Hematopoietic multipotent progenitor cell treated with erythropoietin and hydrocortisone succinate and interleukin-3 and kit ligand, for 17 days (in vitro differentiated cells): ENCODE data around the gene DNAJC10.
"Not testable (repeated sequence)": the region's sequence is repeated elsewhere in the genome, so short reads cannot be mapped to it uniquely, and the experiment has no call there.

Experiments used
- DNase-seq: peaks from one replicate; pipeline ENCODE4 v3.0.0-alpha.2; 2015; ENCODE audit warnings: low spot score

DNAJC10 gene, protein sequence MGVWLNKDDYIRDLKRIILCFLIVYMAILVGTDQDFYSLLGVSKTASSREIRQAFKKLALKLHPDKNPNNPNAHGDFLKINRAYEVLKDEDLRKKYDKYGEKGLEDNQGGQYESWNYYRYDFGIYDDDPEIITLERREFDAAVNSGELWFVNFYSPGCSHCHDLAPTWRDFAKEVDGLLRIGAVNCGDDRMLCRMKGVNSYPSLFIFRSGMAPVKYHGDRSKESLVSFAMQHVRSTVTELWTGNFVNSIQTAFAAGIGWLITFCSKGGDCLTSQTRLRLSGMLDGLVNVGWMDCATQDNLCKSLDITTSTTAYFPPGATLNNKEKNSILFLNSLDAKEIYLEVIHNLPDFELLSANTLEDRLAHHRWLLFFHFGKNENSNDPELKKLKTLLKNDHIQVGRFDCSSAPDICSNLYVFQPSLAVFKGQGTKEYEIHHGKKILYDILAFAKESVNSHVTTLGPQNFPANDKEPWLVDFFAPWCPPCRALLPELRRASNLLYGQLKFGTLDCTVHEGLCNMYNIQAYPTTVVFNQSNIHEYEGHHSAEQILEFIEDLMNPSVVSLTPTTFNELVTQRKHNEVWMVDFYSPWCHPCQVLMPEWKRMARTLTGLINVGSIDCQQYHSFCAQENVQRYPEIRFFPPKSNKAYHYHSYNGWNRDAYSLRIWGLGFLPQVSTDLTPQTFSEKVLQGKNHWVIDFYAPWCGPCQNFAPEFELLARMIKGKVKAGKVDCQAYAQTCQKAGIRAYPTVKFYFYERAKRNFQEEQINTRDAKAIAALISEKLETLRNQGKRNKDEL

DNA sequence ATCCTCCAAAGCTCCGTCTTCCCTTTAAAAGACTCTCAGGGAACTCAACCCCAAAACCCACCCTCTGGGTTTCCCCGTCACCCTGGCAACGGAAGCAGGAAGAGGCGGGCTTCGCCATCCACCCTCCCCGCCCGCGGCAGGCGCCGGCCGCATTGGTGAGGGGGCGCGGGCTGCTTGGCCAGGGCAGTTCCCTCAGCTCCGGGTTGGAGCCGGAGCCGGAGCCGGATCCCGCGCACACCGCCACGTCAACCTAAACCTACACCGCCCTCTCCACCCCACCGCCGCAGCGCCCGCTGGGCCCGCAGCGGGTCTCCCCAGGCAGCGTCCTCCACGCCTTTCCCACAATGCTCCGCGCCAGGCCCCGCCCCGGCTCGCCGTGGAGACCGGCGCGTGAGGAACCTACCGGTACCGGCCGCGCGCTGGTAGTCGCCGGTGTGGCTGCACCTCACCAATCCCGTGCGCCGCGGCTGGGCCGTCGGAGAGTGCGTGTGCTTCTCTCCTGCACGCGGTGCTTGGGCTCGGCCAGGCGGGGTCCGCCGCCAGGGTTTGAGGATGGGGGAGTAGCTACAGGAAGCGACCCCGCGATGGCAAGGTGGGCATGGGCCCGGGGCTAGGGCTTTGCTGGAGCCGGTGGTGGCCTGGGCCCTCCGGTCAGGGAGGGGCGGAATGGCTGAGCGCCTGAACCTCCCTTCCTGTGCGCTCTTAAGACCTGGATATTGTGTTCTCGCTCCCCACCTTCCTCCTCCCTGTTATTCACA, at the start of gene DNAJC10:
DNAJC10 (plus strand) TSS at position 366 of the 758 bp plus-strand sequence. CDS start 1,830 bp downstream, outside the sequence.
- peak; percentile 79 for DNase-seq

DNA sequence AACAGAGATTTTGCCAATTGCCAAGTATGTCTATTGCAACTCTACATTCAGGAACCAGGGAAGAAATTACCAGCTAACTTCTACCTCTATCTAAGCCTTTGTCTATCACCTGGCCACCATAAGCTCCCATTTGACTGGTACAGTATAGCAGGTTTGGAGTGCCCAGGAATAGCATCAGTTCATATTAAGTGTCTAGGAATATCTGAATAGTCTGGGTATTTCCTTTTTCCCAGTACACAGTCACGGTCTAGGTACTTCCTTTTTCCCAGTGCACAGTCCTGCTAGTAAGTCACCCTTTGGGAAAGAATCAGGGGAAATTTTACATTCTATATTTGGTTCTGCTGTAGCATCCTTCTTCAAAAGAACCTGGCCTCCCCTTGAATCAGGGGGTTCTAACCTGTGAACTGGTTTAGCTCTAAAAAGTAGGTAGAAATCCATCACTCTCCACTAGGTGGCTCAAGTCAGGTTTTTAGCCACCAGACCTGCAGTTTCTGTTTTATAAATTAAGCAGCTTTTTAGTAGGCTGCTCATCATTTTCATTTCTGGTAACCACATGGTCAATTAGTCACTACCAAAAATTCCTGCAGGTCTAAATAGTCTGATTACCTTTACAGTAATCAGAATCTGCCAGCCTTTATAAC, 49.3 kb upstream of the DNAJC10 start:
- no peak for DNase-seq

DNA sequence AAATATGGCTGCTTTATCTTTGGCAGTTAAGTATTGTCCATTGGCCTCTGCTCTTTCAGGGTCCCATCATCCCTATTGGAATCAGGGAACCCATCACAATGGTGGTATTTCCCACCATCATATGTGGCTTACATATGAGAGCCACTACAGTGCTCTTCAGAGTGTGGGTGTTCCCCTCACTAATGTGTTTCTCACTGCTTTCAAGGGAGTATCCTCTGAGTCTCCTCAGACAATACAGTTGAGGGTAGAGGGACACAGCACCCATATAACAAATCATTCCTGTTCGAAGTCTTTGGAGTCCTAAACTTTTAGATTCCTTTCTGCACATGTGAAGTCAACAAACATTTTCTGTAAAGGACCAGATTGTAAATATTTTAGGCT, 48.8 kb upstream of the DNAJC10 start:
- DNase-seq, result no peak

DNA sequence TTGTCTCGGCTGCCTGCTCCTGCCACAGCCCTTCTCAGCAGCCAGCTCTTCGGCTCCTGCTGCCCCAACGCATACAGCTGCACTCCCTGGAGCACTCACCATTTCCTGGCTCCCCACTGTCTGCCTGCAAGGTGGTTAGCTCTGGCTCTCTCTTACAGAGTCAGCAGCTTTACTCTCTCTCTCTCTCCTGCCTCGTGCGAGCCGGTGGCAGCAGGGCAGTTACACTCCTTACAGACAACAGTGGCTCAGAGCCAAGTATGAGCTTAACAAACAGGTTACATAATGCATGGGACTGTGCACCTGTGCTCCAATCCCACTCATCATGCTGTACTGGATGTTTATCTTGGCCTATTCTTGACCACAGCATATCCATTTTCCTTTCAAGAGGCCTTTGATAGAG, 47.4 kb upstream of the DNAJC10 start:
- no peak for DNase-seq

DNA sequence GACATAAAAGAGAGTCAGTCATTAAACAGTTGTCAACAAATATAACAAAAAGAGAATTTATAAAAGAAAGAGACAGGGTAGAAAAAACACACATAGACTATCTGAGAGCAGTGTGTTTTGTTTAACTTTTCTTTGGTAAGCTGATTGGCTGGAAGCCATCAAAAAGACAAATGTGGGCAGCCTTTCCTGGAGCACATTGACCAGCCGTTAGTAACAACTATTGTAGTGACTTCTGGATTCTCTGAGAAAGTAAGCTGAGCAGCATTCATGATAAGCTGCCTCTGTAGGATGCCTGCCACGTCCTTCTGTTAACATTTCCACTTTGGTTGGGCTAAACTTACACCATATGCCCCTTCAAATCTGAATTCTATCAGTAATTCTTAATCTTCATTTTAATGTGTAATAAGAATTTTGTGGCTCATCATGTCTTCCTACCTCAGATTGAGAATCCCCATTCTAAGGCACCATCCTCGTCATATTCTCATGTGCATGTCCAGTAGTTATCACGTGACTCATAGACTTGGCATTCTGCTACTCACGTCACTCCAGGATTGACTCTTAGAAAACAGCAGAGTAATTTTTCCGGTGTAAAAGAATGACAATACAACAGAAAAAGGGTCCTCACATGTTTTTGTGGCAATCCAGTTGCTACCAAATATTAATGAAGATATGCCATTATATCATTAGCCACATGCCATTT, 43.4 kb upstream of the DNAJC10 start:
- DNase-seq, result no peak

DNA sequence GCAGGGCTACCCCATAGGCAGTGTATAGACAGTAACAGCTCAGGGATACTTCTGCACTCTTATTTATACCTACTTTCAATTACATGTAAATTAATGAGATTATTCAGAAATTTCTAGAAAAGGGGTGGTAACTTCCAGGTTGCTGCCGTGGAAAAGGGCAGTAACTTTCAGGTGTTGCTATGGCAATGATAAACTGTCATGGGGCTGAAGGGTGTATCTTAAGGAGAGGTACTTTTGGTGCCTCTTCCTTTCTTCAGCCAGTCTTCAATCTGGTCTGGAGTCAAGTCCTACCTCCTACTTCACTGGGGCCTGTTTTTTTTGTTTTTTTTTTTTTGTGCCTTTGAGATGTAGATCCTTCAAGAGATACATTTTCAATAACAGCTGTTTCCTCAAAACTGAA, 35.2 kb upstream of the DNAJC10 start:
- DNase-seq, result no peak

DNA sequence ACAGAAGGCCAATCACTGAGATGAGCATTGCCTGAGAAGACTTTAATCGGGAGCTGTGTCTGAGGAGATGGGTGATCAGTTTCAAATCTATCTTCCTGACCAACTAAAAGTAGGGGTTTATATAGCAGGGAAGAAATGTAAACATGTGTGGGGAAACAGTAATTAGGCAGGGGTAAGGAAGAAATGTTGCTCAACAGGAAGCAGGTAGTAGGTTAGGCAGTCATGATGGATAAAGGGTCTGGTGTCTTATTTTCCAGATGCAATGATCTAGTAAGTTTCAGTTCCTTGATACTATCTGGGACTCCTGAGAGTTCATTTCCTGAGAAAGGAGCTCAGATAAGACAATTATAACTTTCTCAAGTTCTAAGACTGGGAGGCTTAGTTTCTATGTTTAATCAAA, 33.8 kb upstream of the DNAJC10 start:
- no peak for DNase-seq

DNA sequence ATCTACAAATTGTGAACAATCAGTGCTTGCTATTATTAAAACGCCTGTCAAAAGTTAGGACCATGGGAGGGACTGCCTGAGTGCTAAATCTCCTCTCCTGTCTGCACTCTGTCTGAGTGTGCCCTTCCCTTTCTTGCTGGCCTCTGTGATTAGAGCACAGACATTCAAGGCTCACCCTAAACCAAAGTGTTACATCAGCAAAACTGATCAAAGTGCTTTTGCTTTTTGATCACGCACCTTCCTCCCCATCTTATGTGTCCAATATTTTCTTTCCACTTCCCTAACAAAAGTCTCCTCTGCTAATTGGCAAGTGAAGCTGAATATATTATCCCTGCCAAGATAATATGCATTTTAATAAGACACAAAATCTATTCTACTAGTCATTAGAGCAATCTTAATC, 30.5 kb upstream of the DNAJC10 start:
- DNase-seq, result no peak

DNA sequence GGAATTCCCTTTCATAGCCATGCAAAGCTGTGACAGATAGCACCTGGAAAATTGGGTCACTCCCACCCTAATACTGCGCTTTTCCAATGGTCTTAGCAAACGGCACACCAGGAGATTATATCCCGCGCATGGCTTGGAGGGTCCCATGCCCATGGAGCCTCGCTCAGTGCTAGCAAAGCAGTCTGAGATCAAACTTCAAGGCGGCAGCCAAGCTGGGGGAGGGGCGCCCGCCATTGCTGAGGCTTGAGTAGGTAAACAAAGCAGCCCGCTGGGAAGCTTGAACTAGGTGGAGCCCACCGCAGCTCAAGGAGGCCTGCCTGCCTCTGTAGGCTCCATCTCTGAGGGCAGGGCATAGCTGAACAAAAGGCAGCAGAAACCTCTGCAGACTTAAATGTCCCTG, 29.3 kb upstream of the DNAJC10 start:
- not testable (repeated sequence) for DNase-seq

DNA sequence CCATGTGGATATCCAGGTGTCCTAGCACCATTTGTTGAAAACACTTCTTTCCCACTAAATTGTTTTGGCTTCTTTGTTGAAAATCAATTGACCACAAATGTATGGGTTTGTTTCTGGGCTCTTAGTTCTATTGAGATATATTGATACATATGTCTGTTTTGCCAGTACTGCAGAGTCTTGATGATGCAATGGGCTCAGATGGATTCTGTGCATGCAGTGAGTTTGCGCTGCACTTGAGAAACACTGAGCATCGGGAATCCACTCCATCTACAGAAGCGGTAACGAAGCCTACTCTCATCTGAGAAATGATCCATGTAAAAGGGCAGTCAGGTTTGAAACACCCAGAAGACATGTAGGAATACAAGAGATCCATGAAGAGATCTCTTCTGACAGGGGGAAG, 21.9 kb upstream of the DNAJC10 start:
- no peak for DNase-seq

DNA sequence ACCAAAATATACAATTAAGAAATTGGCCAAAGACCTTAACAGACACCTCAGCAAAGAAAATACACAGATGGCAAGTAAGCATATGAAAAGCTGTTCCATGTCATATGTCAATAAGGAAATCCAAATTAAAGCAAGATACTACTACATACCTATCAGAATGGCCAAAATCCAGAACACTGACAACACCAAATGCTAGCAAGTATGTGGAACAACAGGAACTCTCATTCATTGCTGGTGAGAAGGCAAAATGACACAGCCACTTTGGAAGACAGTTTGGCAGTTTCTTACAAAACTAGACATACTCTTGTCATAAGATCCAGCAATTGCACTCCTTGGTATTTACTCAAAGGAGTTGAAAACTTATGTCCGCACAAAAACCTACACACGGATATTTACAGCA, 20.3 kb upstream of the DNAJC10 start:
- DNase-seq, result no peak

DNA sequence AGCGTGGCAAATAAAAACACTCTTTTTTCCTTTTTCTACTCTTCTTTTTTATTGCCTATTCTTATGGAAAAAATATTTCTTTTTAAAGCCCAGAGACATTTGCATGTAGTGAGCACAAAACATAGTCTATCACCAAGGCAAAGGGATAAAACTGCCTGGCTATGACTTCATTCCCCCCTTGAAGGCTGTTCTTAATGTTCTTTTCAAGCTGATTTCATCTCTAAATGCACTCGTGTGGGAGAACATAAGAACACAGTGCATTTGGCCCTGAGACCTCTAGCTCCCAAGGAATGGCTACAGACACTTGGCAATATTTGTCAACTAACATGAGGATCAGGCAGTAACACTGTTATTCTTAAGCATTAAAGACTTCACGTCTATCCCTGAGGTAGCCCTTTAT, 17.4 kb upstream of the DNAJC10 start:
- no peak for DNase-seq

DNA sequence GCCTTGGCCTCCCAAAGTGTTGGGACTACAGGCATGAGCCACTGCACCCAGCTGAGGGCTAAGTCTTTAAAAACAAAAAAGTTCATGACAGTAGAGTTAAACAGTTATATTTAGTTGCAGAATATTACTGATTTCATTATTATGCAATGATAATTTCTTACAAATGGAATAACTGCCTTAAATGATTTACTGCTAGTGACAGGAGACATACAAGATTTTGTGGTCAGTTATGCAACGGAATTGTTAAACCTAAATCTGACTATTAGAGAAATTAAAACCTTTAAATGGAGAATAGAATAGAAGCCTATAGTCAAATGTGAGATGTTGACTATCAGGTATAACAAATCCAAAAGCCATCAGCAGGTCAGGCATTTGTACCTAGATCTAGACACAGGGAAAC, 10.3 kb upstream of the DNAJC10 start:
- no peak for DNase-seq

DNA sequence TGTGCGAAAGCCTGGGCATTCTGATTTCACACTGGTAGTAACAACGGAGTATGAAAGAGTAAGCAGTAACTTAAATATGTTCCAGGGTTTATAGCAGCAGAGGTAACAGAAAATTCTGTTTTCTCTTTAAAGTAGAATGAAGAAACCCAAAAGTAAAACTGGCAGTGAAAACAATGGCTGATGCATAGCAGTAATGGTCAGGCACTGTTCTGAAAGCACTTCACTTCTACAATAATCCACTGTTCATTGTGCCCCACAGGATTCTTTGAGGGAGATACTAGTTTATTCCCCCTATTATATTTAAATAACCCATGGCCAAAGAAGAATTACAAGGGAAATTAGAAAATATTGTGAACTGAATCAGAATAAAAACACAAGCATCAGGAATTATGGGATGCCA, 9.3 kb upstream of the DNAJC10 start:
- no peak for DNase-seq

DNA sequence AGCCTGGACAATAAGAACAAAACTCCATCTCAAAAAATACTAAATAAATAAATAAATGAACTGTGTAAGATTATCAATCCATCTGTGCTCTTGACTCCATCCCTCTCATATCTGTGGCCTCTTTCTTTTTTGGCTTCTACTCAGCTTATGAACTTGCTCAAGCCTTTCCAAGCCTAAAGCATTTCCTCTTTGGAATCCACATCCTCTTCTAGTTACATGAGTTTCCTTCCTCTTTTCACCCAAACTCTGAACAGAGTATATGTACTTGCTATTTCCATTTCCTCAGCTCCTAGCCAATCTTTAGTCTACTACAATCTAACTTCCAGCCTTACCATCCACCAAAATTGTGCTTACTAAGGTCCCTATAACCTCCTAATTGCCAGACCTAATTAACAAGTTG, 2.5 kb upstream of the DNAJC10 start:
- DNase-seq, result no peak

DNA sequence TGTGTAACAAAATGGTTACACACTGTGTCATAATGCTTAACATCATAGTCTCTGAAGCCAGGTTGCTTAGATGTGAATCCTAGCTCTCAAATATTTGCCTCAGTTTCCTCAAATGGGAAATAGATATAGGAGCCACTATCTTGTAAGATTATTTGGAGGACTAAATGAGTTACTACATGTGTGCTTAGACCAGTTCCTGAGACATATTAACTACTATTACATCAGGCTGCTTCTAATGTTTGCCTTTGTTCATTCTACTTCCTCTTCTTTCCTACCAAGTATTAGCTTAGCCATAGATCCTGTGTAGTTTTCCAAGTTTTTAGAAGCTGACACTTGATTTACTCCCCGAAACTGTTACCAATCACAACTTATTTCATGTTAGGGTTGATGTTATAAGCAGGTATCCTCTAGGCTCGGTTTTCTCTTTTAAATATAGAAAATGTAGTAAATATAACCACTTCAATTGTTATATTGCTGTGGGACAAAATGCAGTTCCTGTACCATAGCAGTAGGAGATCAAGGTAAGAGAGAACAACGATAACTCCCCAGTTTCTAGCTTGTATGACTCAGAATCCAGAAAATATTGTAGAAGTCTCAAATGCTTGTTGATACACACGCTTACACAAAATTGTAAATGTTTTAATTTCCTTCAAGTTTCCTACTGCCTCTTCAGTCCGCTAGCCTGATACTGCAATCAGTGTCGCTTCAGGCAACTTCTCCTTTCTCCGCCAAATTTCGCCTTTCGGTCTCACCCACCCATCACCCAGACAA, 751 bp upstream of the DNAJC10 start:
- DNase-seq, result no peak

DNA sequence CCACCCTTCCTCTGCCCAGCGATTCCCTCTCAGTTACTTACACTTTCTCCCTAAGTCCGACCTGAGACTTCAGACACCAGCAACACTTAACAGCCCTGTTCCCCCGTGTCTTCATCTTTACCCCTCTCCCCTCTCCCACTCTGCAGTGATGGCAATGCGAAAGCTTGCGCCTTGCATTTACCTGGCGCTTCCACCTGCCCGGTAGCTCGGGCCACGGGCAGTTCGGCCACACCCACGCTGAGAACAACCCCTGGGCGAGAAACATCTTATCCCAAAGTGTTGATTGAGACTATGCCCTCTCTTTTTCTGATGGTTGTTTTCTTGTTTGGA, 558 bp downstream of the DNAJC10 start:
- peak; percentile 19 for DNase-seq

DNA sequence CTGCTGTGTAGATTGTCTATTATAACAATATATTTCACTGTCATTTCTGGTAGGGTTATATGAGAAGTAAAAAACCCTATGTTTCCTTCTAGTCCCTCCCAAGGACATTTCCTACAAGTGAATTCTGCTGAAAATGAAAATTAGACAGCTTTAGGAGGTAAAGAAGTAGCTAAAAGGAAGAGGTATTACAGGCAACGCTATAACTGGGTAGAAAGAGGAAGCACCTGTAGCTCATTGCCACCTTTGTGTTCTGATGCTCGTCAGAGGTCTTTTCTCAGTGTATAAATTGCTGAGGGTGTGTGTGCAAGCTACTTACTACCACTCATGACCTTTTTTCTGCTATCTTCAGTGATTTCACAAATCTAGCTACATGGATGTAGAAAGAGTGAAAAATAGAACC, 1.4 kb downstream of the DNAJC10 start:
- DNase-seq, result no peak

DNA sequence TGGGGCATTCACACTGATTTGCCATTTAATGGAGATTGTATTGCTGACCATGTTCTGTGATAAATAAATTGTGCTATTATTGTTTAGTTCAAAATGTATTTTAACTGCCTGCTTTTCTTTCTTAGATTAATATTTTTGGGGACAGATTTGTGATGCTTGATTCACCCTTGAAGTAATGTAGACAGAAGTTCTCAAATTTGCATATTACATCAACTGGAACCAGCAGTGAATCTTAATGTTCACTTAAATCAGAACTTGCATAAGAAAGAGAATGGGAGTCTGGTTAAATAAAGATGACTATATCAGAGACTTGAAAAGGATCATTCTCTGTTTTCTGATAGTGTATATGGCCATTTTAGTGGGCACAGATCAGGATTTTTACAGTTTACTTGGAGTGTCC, 1.8 kb downstream of the DNAJC10 start:
- no peak for DNase-seq

DNA sequence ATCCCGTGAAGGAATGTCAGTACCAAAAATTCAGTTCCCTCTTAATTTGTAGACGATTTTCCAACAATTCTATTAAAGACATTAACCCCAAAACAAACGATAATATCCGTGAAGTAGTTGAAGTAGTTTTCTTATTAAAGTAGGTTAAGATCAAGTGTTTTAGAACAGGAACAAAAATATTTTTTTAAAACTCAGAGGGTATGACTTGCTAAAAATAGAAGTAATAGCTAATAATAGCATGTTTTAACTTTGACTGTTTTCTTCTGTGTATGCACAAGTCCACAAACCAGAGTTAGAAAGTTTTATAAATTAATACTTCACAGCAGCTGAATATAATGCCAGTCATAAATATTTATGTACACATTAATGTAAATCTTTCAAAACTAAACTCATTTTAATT, 2.4 kb downstream of the DNAJC10 start:
- no peak for DNase-seq

DNA sequence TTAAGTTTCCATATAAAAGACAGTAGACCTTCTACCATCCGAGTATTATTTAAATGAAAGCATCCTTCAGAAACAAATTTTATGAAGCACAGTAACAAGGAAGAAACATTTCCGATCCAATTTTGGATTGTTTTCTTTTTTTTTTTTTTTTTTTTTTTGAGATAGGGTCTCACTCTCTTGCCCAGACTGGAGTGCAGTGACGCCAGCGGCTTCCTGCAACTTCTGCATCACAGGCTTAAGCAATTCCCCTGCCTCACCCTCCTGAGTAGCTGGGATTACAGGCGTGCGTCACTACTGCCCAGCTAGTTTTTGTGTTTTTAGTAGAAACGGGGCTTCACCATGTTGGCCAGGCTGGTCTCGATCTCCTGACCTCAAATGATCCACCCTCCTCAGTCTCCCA, 3.1 kb downstream of the DNAJC10 start:
- DNase-seq, result not testable (repeated sequence)
